ENCODE data around the gene PEX16.

The PEX16 gene

GRCh38 chr11:45917623-45918330 lies at the start of gene PEX16:
PEX16 (minus strand) TSS chr11:45917877; CDS start chr11:45917811, 66 bp downstream.
- peak; percentile 87 for DNase-seq (ENCODE audit: low read depth)

DNA sequence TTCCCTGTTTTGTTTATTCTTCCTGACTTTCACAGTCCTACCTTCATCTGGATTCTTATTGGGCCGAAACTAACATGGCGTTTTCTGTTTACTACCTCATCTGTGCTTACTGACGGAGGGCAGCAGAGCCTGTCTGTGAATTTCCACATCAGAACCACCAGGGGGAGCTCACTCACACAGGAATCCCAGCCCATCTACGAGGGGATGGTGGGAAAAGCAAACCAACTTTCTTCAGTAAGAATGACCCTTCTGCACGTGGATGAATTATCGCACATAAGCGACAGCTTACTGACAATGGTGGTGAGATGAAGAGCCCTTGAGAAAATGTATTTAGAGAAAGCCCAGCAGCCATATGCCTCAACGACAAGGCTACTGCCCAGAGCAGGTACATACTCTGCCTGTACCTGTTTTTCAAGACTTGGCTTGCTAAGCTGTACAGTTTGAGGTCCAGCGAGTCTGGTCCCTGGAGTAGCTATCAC lies 47.3 kb upstream of the PEX16 start:
- no peak for DNase-seq (ENCODE audit: low read depth)

- DNase-seq (ENCODE audit: low read depth): no peak
Measured at GRCh38 chr11:45961751-45962240, 44.1 kb upstream of the PEX16 start.

DNA sequence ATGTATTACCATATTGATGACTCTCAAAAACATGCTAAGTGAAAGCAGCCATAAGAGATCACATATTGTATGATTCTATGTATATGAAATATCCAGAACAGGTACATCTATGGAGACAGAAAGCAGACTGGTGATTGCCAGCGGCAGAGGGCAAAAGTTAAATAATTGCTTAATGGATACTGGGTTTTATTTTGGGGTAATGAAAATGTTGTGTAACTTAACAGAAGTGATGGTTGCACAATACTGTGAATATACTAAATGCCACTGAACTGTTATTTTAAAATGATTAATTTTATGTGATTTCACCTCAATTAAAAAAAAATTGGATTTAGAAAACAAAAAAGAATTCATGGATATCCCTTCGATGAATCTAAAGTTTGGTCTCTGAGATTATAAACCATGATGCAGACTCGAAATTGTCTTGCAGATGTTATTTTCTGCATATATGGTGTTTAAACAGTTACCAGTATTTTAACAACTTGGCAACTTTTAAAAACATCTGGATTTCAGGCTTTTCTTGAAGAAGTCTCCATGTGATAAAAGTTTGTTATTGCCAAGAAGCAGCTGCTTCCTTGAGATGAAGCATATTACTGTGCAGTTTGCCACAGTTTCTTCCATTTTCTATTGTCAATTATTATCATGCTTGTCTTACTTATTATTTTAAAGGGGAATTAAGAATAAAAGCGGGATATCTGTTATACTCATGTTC lies 42.9 kb upstream of the PEX16 start:
- no peak for DNase-seq (ENCODE audit: low read depth)

GRCh38 chr11:45959851-45960250 lies 42.2 kb upstream of the PEX16 start:
- no peak for DNase-seq (ENCODE audit: low read depth)

DNA sequence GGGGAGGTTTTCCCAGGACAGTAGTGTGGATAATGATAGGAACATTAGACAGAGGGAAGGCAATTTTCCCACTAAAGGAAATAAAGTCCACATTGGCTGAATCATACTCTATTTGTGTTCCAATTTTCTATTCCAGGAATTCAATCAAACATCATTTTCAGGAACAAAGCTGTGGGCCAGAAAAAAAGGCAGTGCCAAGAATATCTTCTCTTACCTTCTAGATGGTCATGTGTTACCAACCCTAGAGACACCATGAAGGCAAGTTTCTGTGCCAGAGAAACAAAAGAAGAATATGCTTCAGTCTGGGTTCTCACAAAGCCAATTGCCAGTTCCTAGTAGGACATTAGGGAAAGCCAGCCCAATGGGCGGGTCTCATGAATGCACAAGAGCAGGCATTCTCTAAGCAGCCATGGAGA lies 32.3 kb upstream of the PEX16 start:
- no peak for DNase-seq (ENCODE audit: low read depth)

DNA sequence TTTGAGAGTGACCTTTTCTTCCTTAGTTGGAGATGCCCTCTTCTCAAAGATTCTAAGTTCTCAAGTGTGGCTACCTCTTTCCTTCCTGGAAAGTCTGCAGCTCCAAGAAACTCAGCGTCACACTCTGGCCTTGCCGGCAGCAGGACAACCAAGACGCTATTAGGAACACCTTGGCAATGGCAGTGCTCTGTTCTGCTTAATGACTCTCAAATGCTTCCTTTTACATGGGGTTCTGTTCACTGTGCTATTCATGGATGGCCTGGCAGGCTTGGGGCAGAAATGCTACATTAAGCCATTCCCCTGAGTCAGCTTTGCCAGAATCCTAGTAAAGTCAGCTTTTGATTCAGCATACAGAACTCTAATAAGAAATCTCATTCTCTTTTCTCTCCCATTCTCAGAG lies 30.7 kb upstream of the PEX16 start:
- DNase-seq (ENCODE audit: low read depth): no peak

DNA sequence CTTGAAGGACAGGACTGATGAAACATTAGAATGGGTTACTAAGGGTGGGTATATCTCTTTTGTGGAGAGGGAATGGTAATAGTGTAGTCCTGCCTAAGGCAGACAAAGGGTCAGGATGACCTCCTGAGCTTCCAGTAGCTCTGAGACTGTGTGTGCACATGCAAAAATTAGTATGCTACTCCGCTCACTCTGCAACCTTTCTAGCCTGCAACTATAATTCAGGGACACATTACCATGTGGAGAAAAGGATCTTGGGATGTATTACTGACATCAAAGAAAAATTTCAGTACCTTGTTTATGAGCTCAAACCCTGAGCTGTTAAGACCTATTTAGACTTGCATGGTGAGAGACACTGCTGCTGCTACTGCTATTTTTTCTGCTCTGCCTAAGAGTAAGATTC lies 30.2 kb upstream of the PEX16 start:
- no peak for DNase-seq (ENCODE audit: low read depth)

GRCh38 chr11:45945397-45945999 lies 27.8 kb upstream of the PEX16 start:
- DNase-seq (ENCODE audit: low read depth): no peak

- no peak for DNase-seq (ENCODE audit: low read depth)
Measured at GRCh38 chr11:45942381-45942780, 24.7 kb upstream of the PEX16 start.

DNA sequence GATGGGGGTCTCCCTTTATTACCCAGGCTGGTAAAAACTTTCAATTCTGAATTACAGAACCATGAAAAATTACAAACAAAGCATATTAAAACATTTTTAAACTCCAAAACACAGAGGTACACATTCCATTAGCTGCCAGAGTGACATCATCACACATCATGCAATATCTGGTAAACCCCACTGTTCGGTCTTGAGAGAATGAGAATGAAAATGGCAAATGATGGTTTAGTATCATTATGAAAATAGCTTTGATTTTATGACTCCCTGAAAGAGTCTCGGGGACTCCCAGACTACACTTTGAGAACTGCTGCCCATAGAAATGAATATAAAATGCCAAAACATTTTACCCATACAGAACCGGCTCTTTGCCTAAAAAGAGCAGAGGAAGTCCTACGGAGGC lies 23.6 kb upstream of the PEX16 start:
- no peak for DNase-seq (ENCODE audit: low read depth)

GRCh38 chr11:45939836-45940235 lies 22.2 kb upstream of the PEX16 start:
- DNase-seq (ENCODE audit: low read depth): no peak

- no peak for DNase-seq (ENCODE audit: low read depth)
Measured at GRCh38 chr11:45937916-45938315, 20.2 kb upstream of the PEX16 start.

- DNase-seq (ENCODE audit: low read depth): no peak
Measured at GRCh38 chr11:45936511-45937054, 18.9 kb upstream of the PEX16 start.

DNA sequence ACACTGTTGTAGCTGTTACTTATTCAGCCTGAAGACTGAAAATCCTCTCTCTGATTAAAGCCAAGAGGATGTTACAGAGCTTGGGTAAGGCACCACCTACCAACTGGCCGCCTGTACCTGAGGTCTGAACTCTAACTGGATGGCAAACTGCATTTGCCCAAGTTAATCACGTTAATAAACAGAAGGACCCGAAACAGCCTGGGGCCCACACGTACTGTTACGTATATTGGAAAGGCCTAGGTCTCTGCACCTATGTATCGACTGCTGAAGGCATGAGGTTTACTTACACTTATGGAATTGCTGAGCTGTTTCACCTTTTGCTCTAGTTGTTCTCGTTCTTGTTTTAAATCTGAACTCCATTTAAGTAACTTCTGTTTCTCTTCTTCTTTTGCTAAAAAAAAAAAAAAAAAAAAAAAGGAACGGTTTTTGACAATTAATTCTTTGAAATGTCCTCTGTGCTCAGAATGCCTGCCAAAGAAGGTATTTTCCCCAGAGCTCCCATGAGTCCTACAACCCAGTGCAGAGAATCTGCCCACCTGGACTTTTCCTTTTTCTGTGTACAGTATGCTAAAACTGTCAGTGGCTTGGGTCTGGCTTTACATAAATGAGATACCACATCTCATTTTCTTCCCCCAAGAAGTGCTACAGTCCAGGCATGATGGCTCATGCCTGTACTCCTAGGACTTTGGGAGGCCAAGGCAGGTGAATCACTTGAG lies 17.8 kb upstream of the PEX16 start:
- no peak for DNase-seq (ENCODE audit: low read depth)

GRCh38 chr11:45934580-45935318 lies 17.1 kb upstream of the PEX16 start:
- no peak for DNase-seq (ENCODE audit: low read depth)

- no peak for DNase-seq (ENCODE audit: low read depth)
Measured at GRCh38 chr11:45933846-45934579, 16.3 kb upstream of the PEX16 start.

DNA sequence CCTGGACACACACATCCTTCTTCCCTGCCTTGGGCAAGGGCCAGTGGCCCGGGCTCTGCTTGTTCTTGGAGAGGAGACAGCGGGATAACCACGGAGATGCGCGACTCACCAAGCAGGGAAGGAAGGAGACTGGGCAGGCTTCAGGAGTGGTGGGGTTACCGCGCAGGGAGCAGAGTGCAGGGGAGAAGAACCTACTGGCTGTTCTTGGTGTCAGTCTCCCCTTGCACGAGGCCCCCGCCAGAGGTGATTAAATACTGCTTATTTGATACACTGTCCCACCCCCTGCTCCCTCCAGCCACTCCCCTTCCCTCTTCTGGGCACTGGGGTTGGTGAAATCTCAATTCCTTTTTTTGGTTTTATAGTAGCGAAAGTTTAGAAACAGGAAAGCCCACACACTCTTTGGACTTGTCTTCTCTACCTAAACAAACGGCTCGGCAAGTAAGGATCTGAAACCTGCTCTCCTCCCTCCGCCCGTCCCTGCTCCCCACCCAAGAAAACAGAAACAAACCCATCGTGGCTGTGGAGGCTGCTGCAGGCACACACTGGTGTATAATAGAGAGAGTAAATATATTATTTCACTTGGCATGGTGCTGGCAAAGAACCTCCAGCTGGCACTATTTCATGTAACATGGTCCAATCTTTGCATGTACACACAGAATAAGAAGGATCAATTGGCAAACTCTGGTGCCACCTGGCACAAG lies 15.6 kb upstream of the PEX16 start:
- DNase-seq (ENCODE audit: low read depth): no peak

- DNase-seq (ENCODE audit: low read depth): no peak
Measured at GRCh38 chr11:45932217-45932616, 14.5 kb upstream of the PEX16 start.

GRCh38 chr11:45931739-45932138 lies 14.1 kb upstream of the PEX16 start:
- no peak for DNase-seq (ENCODE audit: low read depth)

Data from stimulated activated CD8-positive, alpha-beta memory T cell treated with anti-CD3 and anti-CD28 coated beads, Interleukin-12 subunit alpha, Interleukin-12 subunit beta, amount 100 ng/mL, for 4 hours (primary cell).